NCI-H2107 treated with DMSO at 0.1 percent for 48 hours (cell line): ENCODE measurements around the gene CD247.

Source experiments
- DNase-seq: peaks from one replicate; lab custom pipeline; 2025; ENCODE audit not compliant: unreplicated experiment; lab: John Stamatoyannopoulos, UW

Gene CD247

DNA sequence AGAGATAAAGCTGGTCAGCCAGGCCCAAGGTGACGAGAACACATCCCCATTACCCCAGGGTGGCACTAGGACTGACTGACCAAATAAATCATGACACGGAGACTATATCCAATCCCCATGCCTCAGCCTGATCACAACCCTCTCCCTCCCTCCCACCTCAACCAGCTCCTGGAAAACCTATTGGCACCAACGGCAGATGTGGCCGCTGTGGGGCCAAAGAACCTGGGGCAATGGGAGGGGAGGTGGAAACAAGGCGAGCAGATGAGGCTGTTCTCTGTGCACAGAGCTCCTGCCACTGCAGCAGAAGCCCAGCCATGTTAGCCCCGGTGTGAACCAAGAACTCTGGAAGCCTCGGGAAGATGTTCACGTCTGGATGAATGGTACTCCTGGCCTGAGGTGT, 77.6 kb downstream of the CD247 start:
- DNase-seq: no peak

- DNase-seq: no peak
These were observed 78.0 kb downstream of the CD247 start for GRCh38 chr1:167440345-167440744.

DNA sequence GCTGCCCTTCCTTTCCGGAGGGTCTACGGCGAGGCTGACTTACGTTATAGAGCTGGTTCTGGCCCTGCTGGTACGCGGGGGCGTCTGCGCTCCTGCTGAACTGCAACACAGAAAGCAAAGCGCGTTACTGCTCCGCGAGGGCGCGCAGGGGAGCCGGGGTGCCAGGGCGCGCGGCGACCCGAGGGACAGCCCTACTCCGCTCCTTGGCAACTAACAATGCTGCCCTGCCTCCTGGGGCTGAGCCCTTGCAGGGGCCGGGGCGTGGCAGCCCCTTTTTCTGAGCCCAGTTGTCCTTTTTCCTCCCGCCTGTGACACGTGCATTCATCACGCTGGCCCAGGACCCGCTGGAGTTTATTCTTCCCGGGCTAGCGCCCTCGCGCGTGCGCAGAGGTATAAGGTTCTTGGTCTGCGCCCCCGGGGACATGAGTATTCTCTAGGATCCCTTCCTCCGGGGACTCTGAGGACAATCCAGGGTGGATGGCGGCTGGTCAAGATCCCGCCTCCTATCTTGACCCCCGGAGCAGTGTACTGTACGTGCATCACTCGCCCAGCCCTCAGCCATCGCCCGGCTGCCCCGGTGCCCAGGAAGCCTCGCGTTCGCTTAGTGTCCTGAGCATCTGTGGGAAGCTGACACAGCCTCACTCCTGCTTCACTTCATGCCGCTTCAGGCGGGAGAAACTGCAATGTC, 78.9 kb downstream of the CD247 start:
- no peak for DNase-seq

DNA sequence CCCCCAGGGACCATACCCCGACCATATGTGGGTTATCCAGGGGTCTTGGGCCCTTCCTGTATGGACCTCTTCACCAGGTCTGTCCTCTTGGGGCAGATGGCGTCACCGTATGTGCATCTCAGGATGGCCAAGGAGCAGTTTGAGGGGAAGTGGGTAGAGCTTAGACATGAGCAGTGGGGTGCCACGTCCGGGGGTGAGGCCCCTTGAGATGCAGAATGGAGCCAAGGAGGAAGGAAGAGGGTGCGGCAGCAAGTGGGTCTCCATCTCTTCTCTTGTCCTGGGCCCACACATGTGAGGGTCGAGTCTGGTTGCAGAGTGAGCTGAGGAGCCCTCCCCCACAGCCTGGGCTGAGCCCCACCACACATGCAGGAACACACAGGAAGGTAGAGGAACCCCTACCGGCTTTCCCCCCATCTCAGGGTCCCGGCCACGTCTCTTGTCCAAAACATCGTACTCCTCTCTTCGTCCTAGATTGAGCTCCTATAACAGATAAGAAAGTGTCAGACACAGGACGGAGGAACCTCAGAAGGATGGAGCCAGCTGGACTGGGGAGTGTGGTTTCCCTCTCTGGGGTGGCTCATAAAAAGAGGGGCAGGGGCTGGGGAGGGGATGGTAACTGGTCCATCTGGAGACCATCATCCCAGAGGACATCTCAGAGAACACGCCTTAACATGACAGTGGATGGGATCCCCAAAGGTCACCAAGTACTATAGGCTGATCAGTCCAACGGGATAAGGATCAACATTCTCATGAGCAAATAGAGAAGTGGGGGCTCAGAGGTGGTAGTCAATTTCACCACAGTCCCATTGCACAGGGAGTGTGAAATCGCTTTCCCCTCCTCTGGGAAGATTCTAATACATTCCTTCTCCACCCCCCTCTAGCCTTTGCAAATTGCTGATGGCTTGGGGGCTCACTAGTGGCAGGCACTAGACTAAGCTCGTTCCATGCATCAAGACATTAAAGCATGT, 79.9 kb downstream of the CD247 start:
- DNase-seq: no peak

- no peak for DNase-seq
These were observed 82.8 kb downstream of the CD247 start for GRCh38 chr1:167435484-167435883.

DNA sequence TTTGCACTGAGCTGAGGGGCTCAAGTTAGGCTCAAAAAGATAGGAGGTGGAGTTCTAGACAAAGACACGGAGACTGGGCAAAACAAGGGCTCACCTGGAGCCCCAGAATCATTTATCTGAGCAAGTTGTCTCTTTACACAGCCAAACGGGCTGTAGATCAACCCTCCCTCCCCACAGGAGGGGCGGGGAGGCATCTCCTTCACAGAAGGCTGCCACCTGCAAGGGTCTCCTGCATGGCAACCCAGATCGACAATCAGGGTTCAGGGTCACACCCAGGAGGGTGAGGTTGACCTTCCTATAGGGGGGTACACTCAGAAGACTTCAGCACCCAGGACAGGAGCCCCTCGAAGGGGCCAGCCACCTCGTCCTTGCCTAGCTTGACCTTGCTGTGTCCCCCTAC, 84.0 kb downstream of the CD247 start:
- no peak for DNase-seq

- DNase-seq: no peak
These were observed 84.4 kb downstream of the CD247 start for GRCh38 chr1:167433884-167434283.

GRCh38 chr1:167432780-167433179, 85.5 kb downstream of the CD247 start:
- no peak for DNase-seq

DNA sequence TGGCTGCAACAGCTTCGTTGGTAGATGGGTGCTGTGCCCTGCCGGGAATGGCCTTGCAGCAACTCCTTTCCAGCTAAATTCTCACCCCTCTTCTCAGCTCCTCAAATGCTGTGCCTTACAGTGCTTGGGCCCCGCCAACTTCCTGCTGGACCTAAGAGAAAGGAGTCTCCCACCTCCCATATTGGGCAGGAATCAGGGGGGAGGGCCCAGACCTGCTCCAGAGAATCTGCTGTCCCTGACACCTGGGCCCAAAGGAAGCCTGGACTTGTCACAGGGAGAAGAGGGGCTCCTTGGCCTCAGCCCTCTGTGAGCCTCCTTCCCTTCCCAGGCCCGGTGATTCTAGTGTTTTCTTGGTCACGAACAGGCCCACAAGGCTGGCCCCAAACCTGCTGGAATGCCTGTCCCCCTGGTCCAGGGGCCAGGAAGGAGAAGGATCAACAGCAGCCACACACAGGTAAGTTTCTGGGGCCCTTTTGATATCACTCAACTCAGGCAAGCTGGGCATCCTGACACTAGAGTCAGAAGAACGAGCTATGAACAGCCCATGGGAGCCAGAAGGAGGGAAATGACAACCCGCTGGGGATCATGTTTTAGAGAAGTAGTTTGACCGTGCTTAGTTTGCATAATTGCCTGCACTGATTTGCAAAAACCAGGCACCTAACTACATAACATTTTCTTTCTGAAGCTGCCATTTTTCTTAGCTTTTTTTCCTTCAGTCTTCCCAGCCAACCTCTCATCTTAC, 86.2 kb downstream of the CD247 start:
- DNase-seq: no peak

DNA sequence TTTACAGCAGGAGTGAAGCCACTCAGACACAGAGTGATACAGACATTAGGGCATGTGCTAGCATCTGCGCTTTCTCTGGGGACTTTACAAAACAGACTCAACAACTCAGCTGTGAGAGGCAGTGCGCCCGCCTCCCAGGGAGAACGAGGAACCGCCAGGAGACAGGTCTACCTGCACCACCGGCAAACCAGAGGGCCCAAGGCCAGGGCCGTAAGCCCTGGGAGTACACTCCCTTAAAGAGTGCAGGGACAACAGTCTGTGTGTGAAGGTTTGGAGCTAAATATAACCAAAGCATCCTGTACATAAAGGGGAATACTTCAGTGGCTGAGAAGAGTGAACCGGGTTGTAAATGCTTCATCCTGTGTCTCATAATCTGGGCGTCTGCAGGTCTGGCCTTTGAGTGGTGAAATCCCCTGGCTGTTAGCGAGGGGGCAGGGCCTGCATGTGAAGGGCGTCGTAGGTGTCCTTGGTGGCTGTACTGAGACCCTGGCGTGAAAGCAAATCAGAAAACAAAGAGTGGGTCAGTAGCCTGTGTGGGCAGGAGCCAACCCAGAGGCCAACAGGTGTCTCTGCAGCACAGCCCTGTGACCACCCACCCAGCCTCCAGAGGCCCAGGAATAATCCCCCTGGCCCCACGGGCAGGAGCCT, 86.9 kb downstream of the CD247 start:
- DNase-seq: no peak

DNA sequence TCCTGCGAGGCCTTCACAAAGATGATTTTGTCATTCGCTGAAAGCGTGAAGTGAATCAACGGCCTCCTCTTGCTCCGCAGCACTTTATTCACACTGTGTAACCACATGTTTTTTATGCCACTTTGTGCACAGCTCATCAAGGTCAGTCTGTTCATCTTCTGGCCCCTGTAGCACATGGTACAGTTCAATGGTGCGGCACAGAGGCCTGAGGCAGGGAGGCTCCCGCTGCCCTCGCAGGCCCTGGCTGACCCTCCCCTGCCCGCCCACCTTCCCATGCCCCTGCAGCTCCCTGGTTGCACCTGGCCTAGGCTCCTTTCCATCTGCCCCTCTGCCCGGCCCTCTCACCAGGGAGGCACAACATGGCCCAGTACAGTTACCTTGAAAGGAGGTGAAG, 87.5 kb downstream of the CD247 start:
- no peak for DNase-seq

DNA sequence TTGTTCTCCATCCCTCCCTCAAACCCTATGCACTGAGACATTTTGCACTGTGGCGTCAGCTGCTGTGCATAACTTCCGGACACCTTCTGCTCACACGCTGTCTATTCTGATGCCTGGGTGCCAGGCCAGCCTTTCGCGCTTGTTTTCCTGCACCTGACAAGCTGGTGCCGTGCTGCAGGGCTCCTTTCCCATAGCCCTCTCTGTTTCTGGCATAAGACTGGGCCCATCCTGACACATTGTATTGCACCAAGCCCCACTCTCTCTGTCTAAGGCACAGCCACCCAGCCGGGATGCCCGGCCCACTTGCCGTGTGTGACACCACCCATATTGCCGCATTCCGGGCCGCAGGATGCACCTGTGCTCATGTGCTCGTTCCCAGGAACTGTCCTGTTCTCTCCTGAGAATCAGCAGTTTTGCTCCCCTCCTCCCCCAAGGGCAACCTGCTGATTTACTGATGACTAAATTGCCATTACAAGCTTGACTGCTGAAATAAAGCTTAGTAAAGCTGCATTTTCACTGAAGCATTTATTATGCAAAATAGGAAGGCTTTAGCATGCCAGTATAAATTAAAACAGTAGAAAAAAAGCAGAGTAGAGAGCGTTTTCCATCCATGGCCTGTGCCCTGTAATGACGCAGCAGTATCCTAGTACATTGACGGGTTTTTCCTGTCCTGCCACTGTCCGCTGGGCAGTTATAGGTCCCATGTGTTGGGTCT, 88.0 kb downstream of the CD247 start:
- DNase-seq: no peak

- DNase-seq: no peak
These were observed 88.7 kb downstream of the CD247 start for GRCh38 chr1:167429612-167430011.

DNA sequence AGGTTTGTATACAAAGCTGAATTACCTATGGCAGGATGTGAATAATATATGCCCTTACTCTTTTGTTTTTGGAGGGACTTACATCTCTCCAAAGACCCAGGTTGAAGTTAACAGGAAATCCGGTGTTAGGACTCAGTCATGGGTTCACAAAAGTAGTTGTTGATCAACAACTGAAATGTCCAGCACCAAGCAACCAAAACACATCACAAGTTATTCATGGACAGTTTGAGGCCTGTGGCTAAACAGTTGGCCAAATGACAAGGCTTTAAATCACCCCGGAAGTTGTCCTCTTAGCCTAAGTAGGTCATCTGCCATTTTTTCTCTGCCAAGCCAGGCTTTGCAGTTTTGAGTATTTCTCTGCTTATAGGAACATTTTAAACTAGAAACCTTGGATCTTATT, 89.9 kb downstream of the CD247 start:
- DNase-seq: no peak

DNA sequence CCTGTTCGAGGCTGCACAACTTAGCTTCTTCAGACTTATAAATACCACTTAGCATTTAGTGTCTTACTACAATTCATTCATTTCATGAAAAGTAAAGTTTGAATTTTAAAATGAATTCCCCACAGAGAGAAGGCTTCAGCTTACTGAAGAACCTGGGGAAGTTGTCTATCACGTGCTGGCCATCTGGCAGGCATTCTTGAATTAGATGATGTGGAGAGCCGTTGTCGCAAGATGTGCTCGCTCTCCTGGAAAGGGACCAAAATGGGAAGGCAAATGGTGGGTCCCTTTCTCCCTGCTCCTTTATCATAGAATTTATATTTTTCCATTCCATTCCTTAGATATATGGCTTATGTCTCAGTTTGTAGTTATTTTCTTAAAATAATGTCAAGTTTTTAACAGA, 90.5 kb downstream of the CD247 start:
- no peak for DNase-seq

- DNase-seq: no peak
These were observed 91.6 kb downstream of the CD247 start for GRCh38 chr1:167426716-167427115.

DNA sequence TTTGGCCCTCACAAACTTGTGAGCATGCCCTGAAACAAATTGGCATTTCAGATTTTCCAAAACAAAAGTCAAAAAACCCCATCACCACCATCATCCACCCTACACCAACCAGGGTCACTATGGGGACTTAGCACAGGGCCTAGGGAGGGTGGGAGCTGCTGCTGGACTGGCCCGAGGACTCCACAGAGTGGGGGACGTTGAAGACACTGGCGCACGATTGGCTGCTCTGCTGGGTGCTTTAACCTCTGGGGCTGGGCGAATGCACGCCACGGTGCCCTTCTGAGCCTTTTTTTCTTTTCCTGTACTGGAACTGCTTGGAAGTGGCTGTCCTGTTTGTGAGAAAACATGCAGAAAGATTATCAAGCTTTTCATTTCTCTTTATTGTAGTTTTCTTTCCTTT, 92.8 kb downstream of the CD247 start:
- DNase-seq: no peak

DNA sequence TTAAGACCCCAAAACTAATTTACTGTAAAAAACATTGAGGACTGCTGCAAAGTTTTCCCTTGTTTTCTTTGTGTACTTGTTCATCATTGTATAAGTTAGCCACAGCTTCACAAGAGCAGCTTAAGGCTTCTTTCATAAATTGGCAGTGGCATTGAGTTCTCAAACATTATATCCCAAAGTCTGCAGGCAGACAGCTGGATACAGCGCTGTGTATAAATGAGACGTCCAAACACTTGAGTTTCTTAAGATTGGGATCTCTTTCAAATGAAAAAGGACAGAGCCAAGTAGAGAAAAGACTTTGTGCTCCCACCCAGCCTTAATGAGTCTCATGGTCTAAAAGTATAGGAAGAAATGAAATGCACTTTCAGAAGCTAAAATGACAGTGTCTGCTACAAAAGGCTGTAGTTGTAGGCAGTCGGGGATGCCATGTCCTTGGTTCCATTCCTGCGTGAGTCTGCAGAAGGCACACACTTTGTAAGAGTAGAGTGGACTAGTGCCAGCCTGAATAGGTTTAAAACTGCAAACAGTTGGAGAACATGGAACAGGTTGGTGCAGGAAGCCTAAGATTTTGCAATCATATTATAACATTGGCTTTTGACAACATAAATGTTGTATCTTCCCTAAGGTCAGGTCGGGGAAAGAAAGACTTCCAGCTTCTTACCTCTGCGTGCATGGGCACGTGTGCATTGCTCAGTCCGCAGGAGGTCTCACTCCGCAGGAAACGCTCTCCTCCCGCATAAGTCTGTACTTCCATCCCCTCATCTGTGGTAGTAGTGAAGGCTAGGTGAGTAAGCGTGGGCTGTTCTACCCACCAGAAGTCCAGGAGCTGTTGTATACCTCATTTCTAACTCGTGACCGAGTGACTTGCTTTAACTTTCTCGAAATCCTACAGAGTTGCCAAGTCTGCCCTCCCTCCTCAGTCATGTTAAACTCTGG, 94.4 kb downstream of the CD247 start:
- no peak for DNase-seq

GRCh38 chr1:167420510-167420909, 97.8 kb downstream of the CD247 start:
- no peak for DNase-seq
